ENCODE data around the gene DGKB.

DGKB gene

DNA sequence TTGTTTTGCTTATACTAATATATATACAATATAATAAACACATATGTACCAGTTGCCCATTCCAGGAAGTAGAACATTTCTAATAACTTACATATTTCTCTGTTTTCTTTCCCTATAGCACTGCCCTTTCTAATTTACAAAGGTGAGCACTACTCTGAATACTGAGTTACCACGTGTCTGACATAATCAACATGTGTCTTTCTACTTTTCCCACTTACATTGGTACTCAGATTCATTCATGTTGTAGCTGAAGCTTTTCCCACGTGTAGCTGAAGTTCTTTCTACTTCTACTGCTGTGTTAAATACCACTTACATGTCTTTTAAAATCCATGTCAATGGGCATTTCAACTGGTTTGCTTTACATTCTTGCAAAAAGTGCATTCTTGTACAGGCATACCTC is 317.3 kb downstream of the DGKB start:
- no peak overlapping the region for H3K9ac ChIP-seq (ENCODE audit: low read depth in 1 of 2, low read length in 2 of 2)
- H3K9me3 ChIP-seq (ENCODE audit: control insufficient read depth in 1 of 2, low read length in 2 of 2), result peaks cover 4 to 9% of the 10 kb centered on the region in 2 donors
- no peaks in the 10 kb centered on the region for H3K27me3 ChIP-seq (ENCODE audit: control insufficient read depth in 1 of 2, insufficient read depth in 2 of 2, low read length in 2 of 2)
- no peaks in the 10 kb centered on the region for H3K4me1 ChIP-seq (ENCODE audit: control insufficient read depth in 1 of 2, insufficient read depth in 2 of 2, low read length in 2 of 2)
- H3K4me3 ChIP-seq (ENCODE audit: low read depth in 1 of 2, low read length in 2 of 2), result no peak overlapping the region
- H3K27ac ChIP-seq (ENCODE audit: low read depth, low read length), result no peak overlapping the region
- H3K36me3 ChIP-seq (ENCODE audit: control insufficient read depth in 1 of 2, insufficient read depth in 2 of 2, low read length in 2 of 2), result no peaks in the 10 kb centered on the region

DNA sequence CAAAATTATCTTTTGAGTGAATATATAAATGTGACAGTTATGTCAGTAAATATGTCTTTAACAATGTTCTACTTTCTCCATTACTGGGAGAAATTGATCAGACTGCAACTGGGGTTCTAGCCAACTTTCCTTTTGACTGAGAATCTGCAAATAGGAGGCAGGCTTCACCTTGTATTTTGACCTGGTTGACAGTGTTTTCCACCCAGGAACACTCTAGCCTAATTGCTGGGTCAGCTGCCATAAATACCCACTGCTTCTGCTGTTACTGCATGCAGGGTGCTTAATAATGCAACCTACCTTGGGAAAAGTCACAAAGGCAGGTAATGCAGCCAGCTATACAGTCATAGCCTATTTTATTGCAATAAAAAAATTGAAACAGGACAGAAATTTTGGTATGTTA is 319.0 kb downstream of the DGKB start:
- Histone ChIP-seq H3K9ac (ENCODE audit: low read depth in 1 of 2, low read length in 2 of 2) (no peak overlapping the region), H3K36me3 (ENCODE audit: control insufficient read depth in 1 of 2, insufficient read depth in 2 of 2, low read length in 2 of 2) (no peaks in the 10 kb centered on the region), H3K4me1 (ENCODE audit: control insufficient read depth in 1 of 2, insufficient read depth in 2 of 2, low read length in 2 of 2) (no peaks in the 10 kb centered on the region), H3K27ac (ENCODE audit: low read depth, low read length) (no peak overlapping the region), H3K4me3 (ENCODE audit: low read depth in 1 of 2, low read length in 2 of 2) (no peak overlapping the region), H3K9me3 (ENCODE audit: control insufficient read depth in 1 of 2, low read length in 2 of 2) (peaks cover 4 to 9% of the 10 kb centered on the region in 2 donors), H3K27me3 (ENCODE audit: control insufficient read depth in 1 of 2, insufficient read depth in 2 of 2, low read length in 2 of 2) (no peaks in the 10 kb centered on the region)

DNA sequence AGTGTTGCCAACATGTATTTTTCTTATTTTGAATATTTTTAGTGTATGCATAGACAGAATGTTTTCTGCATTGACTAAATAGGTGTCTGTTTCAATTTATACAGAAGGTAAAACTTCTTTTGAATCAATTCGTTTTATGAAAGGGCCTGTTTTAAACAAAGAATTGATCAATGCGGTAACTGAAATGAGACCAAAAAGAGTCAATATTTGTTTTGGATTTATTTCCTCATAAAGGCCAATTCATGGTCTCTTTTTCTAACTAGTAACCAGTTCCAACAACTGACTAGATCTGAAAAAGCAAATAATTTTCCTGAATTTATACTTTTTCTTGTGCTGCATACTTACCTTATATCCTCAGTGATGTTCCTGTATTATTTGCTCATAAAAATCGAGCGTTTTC is 320.5 kb downstream of the DGKB start:
- Histone ChIP-seq H3K9ac (ENCODE audit: low read depth in 1 of 2, low read length in 2 of 2) (no peak overlapping the region), H3K4me1 (ENCODE audit: control insufficient read depth in 1 of 2, insufficient read depth in 2 of 2, low read length in 2 of 2) (no peaks in the 10 kb centered on the region)

DNA sequence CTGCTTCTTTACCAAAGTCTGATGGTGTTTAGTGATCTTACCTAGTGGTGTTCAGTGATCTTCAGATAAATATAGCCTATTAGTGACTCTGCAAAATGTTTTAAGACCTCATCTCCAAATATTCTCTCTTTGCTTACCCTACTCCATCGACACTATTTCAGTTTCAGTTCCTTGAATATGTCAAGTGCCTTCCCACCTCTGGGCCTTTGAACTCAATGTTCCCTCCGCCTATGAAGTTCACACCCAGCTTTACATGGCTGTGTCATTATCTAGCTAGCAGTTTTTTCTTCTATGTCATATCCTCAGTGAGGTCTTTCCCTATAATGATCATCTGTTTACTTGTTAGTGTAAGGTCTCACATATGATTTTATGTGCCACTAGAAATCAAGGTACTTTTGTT is 322.6 kb downstream of the DGKB start:
- no peaks in the 10 kb centered on the region for H3K4me1 ChIP-seq (ENCODE audit: control insufficient read depth in 1 of 2, insufficient read depth in 2 of 2, low read length in 2 of 2)
- no peak overlapping the region for H3K27ac ChIP-seq (ENCODE audit: low read depth, low read length)
- no peak overlapping the region for H3K9ac ChIP-seq (ENCODE audit: low read depth in 1 of 2, low read length in 2 of 2)
- H3K9me3 ChIP-seq (ENCODE audit: control insufficient read depth in 1 of 2, low read length in 2 of 2), result no peaks in the 10 kb centered on the region
- no peaks in the 10 kb centered on the region for H3K27me3 ChIP-seq (ENCODE audit: control insufficient read depth in 1 of 2, insufficient read depth in 2 of 2, low read length in 2 of 2)
- H3K36me3 ChIP-seq (ENCODE audit: control insufficient read depth in 1 of 2, insufficient read depth in 2 of 2, low read length in 2 of 2), result no peaks in the 10 kb centered on the region
- H3K4me3 ChIP-seq (ENCODE audit: low read depth in 1 of 2, low read length in 2 of 2), result no peak overlapping the region

More for the DNA sequence above, 320.5 kb downstream of the DGKB start:
- Histone ChIP-seq H3K27ac (ENCODE audit: low read depth, low read length) (no peak overlapping the region), H3K4me3 (ENCODE audit: low read depth in 1 of 2, low read length in 2 of 2) (no peak overlapping the region), H3K9me3 (ENCODE audit: control insufficient read depth in 1 of 2, low read length in 2 of 2) (peaks cover 4 to 9% of the 10 kb centered on the region in 2 donors), H3K36me3 (ENCODE audit: control insufficient read depth in 1 of 2, insufficient read depth in 2 of 2, low read length in 2 of 2) (no peaks in the 10 kb centered on the region), H3K27me3 (ENCODE audit: control insufficient read depth in 1 of 2, insufficient read depth in 2 of 2, low read length in 2 of 2) (no peaks in the 10 kb centered on the region)

DNA sequence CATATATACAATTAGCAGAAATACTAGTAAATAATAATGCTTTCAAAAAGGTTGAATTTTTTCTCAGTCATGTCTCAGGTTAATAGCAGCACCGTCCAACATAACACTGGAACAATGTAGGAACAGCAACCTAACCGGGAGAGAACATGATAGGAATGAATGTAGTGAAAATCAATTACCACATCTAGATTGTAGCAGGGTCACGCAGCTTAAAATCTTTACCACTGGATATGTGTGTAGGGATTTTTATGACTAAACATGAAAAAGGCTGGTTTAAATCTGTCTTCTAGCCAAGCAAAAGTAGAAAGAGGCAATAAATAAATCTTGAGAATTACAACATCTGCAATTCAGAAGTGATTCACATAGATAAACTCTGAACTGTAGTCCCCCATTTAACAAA is 326.0 kb downstream of the DGKB start:
- Histone ChIP-seq H3K27me3 (ENCODE audit: control insufficient read depth in 1 of 2, insufficient read depth in 2 of 2, low read length in 2 of 2) (no peaks in the 10 kb centered on the region), H3K4me3 (ENCODE audit: low read depth in 1 of 2, low read length in 2 of 2) (no peak overlapping the region), H3K27ac (ENCODE audit: low read depth, low read length) (no peak overlapping the region), H3K4me1 (ENCODE audit: control insufficient read depth in 1 of 2, insufficient read depth in 2 of 2, low read length in 2 of 2) (peaks cover 0 to 2% of the 10 kb centered on the region in 2 donors), H3K9ac (ENCODE audit: low read depth in 1 of 2, low read length in 2 of 2) (no peak overlapping the region), H3K36me3 (ENCODE audit: control insufficient read depth in 1 of 2, insufficient read depth in 2 of 2, low read length in 2 of 2) (no peaks in the 10 kb centered on the region), H3K9me3 (ENCODE audit: control insufficient read depth in 1 of 2, low read length in 2 of 2) (no peaks in the 10 kb centered on the region)

DNA sequence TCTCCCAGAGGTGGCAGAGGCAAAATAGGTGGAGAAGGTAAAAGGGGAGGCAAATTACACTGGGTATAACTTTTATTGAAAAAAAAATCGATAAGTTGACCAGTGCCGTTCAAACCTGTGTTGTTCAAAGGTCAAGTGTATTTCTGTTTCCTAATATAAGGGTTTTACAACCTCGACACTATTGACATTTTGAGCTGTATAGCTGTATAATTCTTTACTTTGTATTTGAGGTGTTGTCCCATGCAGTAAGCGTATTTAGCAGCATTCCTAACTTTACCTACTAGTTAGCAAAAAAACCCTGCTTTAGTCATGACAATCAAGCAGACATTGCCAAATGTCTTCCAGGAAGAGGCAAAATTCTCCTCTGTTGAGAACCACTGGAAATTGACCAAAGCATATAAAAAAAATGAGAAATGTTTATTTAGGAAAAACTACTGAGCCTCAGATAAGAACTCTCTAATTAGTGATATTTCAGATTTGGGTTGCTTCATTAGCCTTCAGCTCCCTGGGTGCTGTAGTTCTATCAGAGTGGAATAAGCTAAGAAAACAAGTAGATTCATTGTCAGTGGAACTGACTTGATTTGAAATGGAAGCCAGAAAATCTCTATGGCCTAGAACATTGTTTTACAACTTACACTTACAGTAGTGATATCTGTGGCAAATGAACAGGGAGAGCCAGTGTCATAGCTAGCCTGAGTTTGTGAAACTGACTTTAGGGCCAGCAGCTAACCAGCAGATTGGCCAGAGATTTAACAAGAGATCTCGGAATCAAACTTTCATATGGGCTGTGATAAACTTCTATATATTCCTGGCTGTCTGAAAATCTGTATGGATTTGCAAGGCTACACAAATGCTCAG is 331.6 kb downstream of the DGKB start:
- Histone ChIP-seq H3K4me1 (ENCODE audit: control insufficient read depth in 1 of 2, insufficient read depth in 2 of 2, low read length in 2 of 2) (peaks cover 0 to 12% of the 10 kb centered on the region in 2 donors), H3K27me3 (ENCODE audit: control insufficient read depth in 1 of 2, insufficient read depth in 2 of 2, low read length in 2 of 2) (no peaks in the 10 kb centered on the region), H3K9ac (ENCODE audit: low read depth in 1 of 2, low read length in 2 of 2) (no peak overlapping the region), H3K27ac (ENCODE audit: low read depth, low read length) (no peak overlapping the region), H3K36me3 (ENCODE audit: control insufficient read depth in 1 of 2, insufficient read depth in 2 of 2, low read length in 2 of 2) (no peaks in the 10 kb centered on the region), H3K9me3 (ENCODE audit: control insufficient read depth in 1 of 2, low read length in 2 of 2) (no peaks in the 10 kb centered on the region), H3K4me3 (ENCODE audit: low read depth in 1 of 2, low read length in 2 of 2) (no peak overlapping the region)

DNA sequence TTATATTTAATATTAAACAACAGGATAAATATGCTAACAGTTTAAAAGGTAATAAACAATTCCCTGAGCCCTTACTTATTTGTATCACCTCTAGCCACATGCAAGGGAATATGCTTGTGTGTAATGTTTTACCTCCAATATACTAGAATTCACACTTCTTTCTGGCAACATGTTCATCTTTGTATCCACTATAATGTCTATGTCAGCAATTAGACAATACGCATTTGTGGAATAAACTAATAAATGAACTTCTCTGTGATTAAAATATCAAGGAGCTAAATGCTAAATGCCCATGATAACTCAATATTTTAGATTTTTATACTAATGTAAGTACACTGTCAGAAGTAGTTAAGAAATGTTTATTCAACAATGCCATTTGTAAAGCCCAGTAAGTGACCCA is 350.5 kb downstream of the DGKB start:
- H3K9me3 ChIP-seq (ENCODE audit: control insufficient read depth in 1 of 2, low read length in 2 of 2), result no peaks in the 10 kb centered on the region
- no peak overlapping the region for H3K9ac ChIP-seq (ENCODE audit: low read depth in 1 of 2, low read length in 2 of 2)
- H3K27me3 ChIP-seq (ENCODE audit: control insufficient read depth in 1 of 2, insufficient read depth in 2 of 2, low read length in 2 of 2), result no peaks in the 10 kb centered on the region
- no peaks in the 10 kb centered on the region for H3K4me1 ChIP-seq (ENCODE audit: control insufficient read depth in 1 of 2, insufficient read depth in 2 of 2, low read length in 2 of 2)
- H3K4me3 ChIP-seq (ENCODE audit: low read depth in 1 of 2, low read length in 2 of 2), result no peak overlapping the region
- H3K36me3 ChIP-seq (ENCODE audit: control insufficient read depth in 1 of 2, insufficient read depth in 2 of 2, low read length in 2 of 2), result no peaks in the 10 kb centered on the region
- H3K27ac ChIP-seq (ENCODE audit: low read depth, low read length), result no peak overlapping the region

DNA sequence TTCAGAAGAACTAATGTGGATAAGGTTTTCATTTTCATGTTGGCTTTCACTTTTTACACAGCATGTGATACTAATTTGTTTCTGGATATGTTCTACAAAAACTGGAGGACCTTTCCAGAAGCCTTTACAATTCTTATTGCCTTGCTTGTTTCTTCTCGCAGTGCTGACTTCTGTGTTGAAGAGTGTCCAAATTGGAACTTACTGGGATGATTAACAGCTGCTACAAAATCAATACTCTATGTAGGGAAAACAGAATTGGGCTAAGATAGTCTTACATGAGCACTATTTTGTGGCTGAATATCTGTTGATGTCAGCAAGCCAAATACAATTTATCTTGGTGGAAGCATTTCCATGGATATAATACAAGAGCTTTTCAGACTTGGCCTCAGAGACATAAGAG is 351.2 kb downstream of the DGKB start:
- no peaks in the 10 kb centered on the region for H3K27me3 ChIP-seq (ENCODE audit: control insufficient read depth in 1 of 2, insufficient read depth in 2 of 2, low read length in 2 of 2)
- H3K9me3 ChIP-seq (ENCODE audit: control insufficient read depth in 1 of 2, low read length in 2 of 2), result no peaks in the 10 kb centered on the region
- H3K4me3 ChIP-seq (ENCODE audit: low read depth in 1 of 2, low read length in 2 of 2), result no peak overlapping the region
- no peaks in the 10 kb centered on the region for H3K4me1 ChIP-seq (ENCODE audit: control insufficient read depth in 1 of 2, insufficient read depth in 2 of 2, low read length in 2 of 2)
- no peak overlapping the region for H3K27ac ChIP-seq (ENCODE audit: low read depth, low read length)
- H3K36me3 ChIP-seq (ENCODE audit: control insufficient read depth in 1 of 2, insufficient read depth in 2 of 2, low read length in 2 of 2), result no peaks in the 10 kb centered on the region
- no peak overlapping the region for H3K9ac ChIP-seq (ENCODE audit: low read depth in 1 of 2, low read length in 2 of 2)

DNA sequence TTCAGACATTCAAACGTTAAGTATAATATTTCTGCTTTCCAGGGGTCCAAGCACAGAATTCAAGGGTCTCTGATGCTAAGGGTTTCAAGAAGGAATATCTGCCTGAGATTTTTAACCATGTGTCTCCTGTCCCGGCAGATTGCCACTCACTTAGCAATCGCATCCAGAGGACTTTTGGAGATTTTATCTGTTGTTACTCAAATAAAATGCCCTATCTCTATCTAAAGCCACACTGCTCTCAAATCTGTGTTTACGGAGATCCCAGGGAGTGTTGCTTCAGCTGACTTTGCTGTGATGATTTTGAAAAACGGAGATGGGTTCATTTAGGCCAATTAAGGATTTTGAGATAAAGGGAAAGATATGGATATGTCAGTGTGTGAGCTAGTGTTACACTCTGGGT is 359.9 kb downstream of the DGKB start:
- H3K9me3 ChIP-seq (ENCODE audit: control insufficient read depth in 1 of 2, low read length in 2 of 2), result no peaks in the 10 kb centered on the region
- H3K36me3 ChIP-seq (ENCODE audit: control insufficient read depth in 1 of 2, insufficient read depth in 2 of 2, low read length in 2 of 2), result no peaks in the 10 kb centered on the region
- H3K4me3 ChIP-seq (ENCODE audit: low read depth in 1 of 2, low read length in 2 of 2), result no peak overlapping the region
- H3K27ac ChIP-seq (ENCODE audit: low read depth, low read length), result no peak overlapping the region
- H3K27me3 ChIP-seq (ENCODE audit: control insufficient read depth in 1 of 2, insufficient read depth in 2 of 2, low read length in 2 of 2), result no peaks in the 10 kb centered on the region
- H3K4me1 ChIP-seq (ENCODE audit: control insufficient read depth in 1 of 2, insufficient read depth in 2 of 2, low read length in 2 of 2), result no peaks in the 10 kb centered on the region
- H3K9ac ChIP-seq (ENCODE audit: low read depth in 1 of 2, low read length in 2 of 2), result no peak overlapping the region

DNA sequence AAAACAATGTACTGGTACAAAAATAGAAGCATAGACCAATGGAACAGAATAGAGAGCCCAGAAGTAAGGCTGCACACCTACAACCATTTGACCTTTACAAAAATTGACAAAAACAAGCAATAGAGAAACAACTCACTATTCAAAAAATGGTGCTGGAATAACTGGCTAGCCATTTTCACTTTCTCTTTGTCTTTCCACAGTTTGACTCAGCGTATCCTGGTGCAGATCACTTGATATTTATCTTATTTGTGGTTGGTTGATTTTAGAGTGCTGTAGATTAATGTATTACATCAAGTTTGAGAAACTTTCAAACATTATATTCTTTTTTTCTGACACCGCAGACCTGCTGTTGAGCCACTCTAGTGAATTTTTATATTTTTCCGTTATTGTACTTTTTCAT is 381.4 kb downstream of the DGKB start:
- no peaks in the 10 kb centered on the region for H3K36me3 ChIP-seq (ENCODE audit: control insufficient read depth in 1 of 2, insufficient read depth in 2 of 2, low read length in 2 of 2)
- H3K4me3 ChIP-seq (ENCODE audit: low read depth in 1 of 2, low read length in 2 of 2), result no peak overlapping the region
- no peak overlapping the region for H3K9ac ChIP-seq (ENCODE audit: low read depth in 1 of 2, low read length in 2 of 2)
- H3K27me3 ChIP-seq (ENCODE audit: control insufficient read depth in 1 of 2, insufficient read depth in 2 of 2, low read length in 2 of 2), result no peaks in the 10 kb centered on the region
- H3K9me3 ChIP-seq (ENCODE audit: control insufficient read depth in 1 of 2, low read length in 2 of 2), result no peaks in the 10 kb centered on the region
- H3K4me1 ChIP-seq (ENCODE audit: control insufficient read depth in 1 of 2, insufficient read depth in 2 of 2, low read length in 2 of 2), result no peaks in the 10 kb centered on the region
- H3K27ac ChIP-seq (ENCODE audit: low read depth, low read length), result no peak overlapping the region
